Measurements from ENCODE around the gene PGM1. TPM values are rescaled to one million over a fixed set of nuclear protein-coding genes. Genes with fewer than 3 reads are reported as not detected.

PGM1 gene
- polyA plus RNA-seq, 3 donors, result 8.2 to 39.8 (median 28.7) TPM

DNA sequence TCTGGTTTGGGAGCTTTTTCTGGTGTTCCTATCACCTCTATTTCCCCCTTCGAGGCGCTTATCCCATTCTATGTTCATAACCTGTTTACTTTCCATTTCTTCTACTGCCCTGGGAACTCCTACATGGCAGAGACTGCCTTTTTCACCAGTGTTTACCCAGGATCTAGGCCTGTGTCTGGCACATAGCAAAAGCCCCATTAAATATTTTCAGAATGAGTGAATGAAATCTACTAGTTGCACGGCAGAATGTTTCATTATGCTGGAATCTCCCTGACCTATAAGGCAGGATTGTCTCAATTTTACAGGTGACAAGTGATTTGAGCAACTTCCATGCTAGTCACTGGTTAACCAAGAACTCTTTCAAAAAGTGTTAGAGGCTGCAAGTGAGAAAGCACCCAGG is 70.1 kb downstream of the PGM1 start:
- peaks cover 0 to 5% of the 10 kb centered on the region in 2 donors for H3K9me3 ChIP-seq (replicated peaks in 1 of 2; ENCODE audit: control insufficient read depth in 1 of 2, insufficient read depth in 1 of 2, low read length in 2 of 2)
- H3K27me3 ChIP-seq (ENCODE audit: control insufficient read depth in 2 of 2, insufficient read depth in 2 of 2, low read length in 2 of 2), result no peaks in the 10 kb centered on the region
- peaks cover 1 to 14% (median 9%) of the 10 kb centered on the region in 7 donors for H3K9me3 Mint-ChIP-seq
- WGBS (ENCODE audit: insufficient coverage), result no CpG with 5 or more reads among the region's 3 CpGs
- no peak overlapping the region for H3K27ac ChIP-seq (ENCODE audit: low read depth in 1 of 2, low read length in 2 of 2)
- intact Hi-C loops (cut with micrococcal nuclease), result no loop called here
- no peak overlapping the region for H3K27ac Mint-ChIP-seq
- no peak overlapping the region for H3K4me2 ChIP-seq (replicated peaks; ENCODE audit: extremely low read depth, low read length, poor library complexity, severe bottlenecking)
- TF ChIP-seq, protein P1, sequence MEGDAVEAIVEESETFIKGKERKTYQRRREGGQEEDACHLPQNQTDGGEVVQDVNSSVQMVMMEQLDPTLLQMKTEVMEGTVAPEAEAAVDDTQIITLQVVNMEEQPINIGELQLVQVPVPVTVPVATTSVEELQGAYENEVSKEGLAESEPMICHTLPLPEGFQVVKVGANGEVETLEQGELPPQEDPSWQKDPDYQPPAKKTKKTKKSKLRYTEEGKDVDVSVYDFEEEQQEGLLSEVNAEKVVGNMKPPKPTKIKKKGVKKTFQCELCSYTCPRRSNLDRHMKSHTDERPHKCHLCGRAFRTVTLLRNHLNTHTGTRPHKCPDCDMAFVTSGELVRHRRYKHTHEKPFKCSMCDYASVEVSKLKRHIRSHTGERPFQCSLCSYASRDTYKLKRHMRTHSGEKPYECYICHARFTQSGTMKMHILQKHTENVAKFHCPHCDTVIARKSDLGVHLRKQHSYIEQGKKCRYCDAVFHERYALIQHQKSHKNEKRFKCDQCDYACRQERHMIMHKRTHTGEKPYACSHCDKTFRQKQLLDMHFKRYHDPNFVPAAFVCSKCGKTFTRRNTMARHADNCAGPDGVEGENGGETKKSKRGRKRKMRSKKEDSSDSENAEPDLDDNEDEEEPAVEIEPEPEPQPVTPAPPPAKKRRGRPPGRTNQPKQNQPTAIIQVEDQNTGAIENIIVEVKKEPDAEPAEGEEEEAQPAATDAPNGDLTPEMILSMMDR (IDR thresholded peaks at IDR 0.05), result no peak
- H3K27me3 Mint-ChIP-seq (ENCODE audit: low read depth in 3 of 3), result peaks cover 0 to 2% (median 0%) of the 10 kb centered on the region in 3 donors
- DNase-seq, result no peak
- H3K36me3 ChIP-seq (replicated peaks in 1 of 2; ENCODE audit: control insufficient read depth in 1 of 2, insufficient read depth in 2 of 2, low read length in 2 of 2), result peaks cover 2 to 31% of the 10 kb centered on the region in 2 donors
- no peak overlapping the region for H3K4me3 Mint-ChIP-seq
- H3K9ac ChIP-seq (ENCODE audit: insufficient read depth, low read length, poor library complexity, severe bottlenecking), result no peak overlapping the region
- no peak overlapping the region for H3K4me3 ChIP-seq (replicated peaks in 1 of 3; ENCODE audit: low read depth in 2 of 3, low read length in 3 of 3)
- H4K20me1 ChIP-seq (ENCODE audit: insufficient read depth, low read length), result no peaks in the 10 kb centered on the region
- peaks cover 3 to 8% of the 10 kb centered on the region in 2 donors for H3K4me1 ChIP-seq (ENCODE audit: control insufficient read depth in 1 of 2, insufficient read depth in 2 of 2, low read length in 2 of 2)
- no peak overlapping the region for H2AFZ ChIP-seq (ENCODE audit: insufficient read depth, low read depth, low read length, poor library complexity, severe bottlenecking)
- peaks cover 12% of the 10 kb centered on the region for H3K4me1 Mint-ChIP-seq
- no peaks in the 10 kb centered on the region for H3K79me2 ChIP-seq (ENCODE audit: insufficient read depth, low read length)
- peaks cover 20 to 38% of the 10 kb centered on the region in 2 donors for H3K36me3 Mint-ChIP-seq

DNA sequence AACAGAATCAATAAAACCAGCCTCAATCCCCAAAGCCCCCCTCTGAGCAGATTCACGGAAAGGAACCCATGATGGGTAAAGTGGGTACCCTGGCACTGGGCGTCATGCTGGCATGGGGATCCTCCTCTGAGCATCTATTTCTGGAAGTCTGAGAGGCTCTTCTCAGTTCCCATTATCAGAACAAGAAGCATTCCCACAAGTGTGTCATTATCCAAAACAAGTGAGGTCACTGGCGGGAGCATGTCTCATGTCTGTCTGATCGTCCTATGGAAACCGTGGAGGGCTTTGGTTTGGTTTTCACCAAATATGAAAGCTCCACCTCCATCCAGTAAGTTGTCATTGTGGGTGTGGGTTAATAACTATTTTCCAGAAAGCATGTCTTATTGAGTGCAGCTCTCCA is 70.7 kb downstream of the PGM1 start:
- peaks cover 0 to 2% (median 0%) of the 10 kb centered on the region in 3 donors for H3K27me3 Mint-ChIP-seq (ENCODE audit: low read depth in 3 of 3)
- H3K4me3 Mint-ChIP-seq, result no peak overlapping the region
- Histone ChIP-seq H3K9ac (ENCODE audit: insufficient read depth, low read length, poor library complexity, severe bottlenecking) (no peak overlapping the region), H3K27me3 (ENCODE audit: control insufficient read depth in 2 of 2, insufficient read depth in 2 of 2, low read length in 2 of 2) (no peaks in the 10 kb centered on the region), H3K4me1 (ENCODE audit: control insufficient read depth in 1 of 2, insufficient read depth in 2 of 2, low read length in 2 of 2) (peaks cover 3 to 8% of the 10 kb centered on the region in 2 donors), H3K36me3 (replicated peaks in 1 of 2; ENCODE audit: control insufficient read depth in 1 of 2, insufficient read depth in 2 of 2, low read length in 2 of 2) (peaks cover 2 to 28% of the 10 kb centered on the region in 2 donors), H3K4me2 (replicated peaks; ENCODE audit: extremely low read depth, low read length, poor library complexity, severe bottlenecking) (no peak overlapping the region), H3K9me3 (replicated peaks in 1 of 2; ENCODE audit: control insufficient read depth in 1 of 2, insufficient read depth in 1 of 2, low read length in 2 of 2) (peaks cover 0 to 5% of the 10 kb centered on the region in 2 donors), H3K4me3 (replicated peaks in 1 of 3; ENCODE audit: low read depth in 2 of 3, low read length in 3 of 3) (no peak overlapping the region), H4K20me1 (ENCODE audit: insufficient read depth, low read length) (no peaks in the 10 kb centered on the region), H3K27ac (ENCODE audit: low read depth in 1 of 2, low read length in 2 of 2) (no peak overlapping the region), H3K79me2 (ENCODE audit: insufficient read depth, low read length) (no peaks in the 10 kb centered on the region), H2AFZ (ENCODE audit: insufficient read depth, low read depth, low read length, poor library complexity, severe bottlenecking) (no peak overlapping the region)
- no peak overlapping the region for H3K27ac Mint-ChIP-seq
- peaks cover 12% of the 10 kb centered on the region for H3K4me1 Mint-ChIP-seq
- 100% methylated on average over 2 of the region's 5 CpGs for WGBS (ENCODE audit: insufficient coverage)
- intact Hi-C loops (cut with micrococcal nuclease), result no loop called here
- TF ChIP-seq, protein P1 (IDR thresholded peaks at IDR 0.05), result no peak
- H3K9me3 Mint-ChIP-seq, result peaks cover 1 to 14% (median 9%) of the 10 kb centered on the region in 7 donors
- DNase-seq, result no peak
- H3K36me3 Mint-ChIP-seq, result peaks cover 15 to 32% of the 10 kb centered on the region in 2 donors

Data from CD14-positive monocyte (primary cell).